Skin of body (tissue), 2 donors: Measurements from ENCODE around the gene SULT1E1. TPM values are rescaled to one million over a fixed set of nuclear protein-coding genes. Genes with fewer than 3 reads are reported as not detected.

Source experiments
- DNase-seq: peaks from one replicate; lab custom pipeline; 2025; lab: John Stamatoyannopoulos, UW
- total RNA-seq: library from RNA; depleted of rRNA; stranded (reverse); fragments of >200 nt; gene quantifications from one replicate; pipeline ENCODE4 v1.2.3, GENCODE V29; 2014

Gene SULT1E1
- total RNA-seq, 1 donor from 2014 or later = 53.0 TPM

GRCh38 chr4:69799337-69799736 is 60.6 kb downstream of the SULT1E1 start:
- no peak for DNase-seq

DNA sequence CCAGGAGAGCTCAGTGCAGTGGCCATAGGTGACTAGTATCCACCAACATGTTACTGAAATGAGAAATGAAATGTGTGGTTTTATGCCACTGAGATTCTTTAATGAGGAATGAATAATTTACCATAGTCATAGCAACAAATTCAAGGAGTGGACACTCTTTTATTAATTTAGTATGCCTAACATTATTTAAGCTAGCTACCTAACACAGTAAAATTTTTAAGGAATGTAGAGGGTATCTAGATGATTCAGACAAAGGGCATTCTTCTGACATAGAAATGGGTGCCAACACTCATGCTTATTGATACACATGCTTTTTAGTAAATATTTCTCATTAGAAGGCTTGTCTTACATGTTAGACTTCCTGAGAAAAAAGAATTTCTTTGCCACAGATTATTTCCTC is 66.2 kb downstream of the SULT1E1 start:
- DNase-seq = no peak

Other genes starting within 250 kb of the SULT1E1 start
- 0.69 TPM for gene UGT2A2, start 220.5 kb downstream of the SULT1E1 start, total RNA-seq
- 2.6 TPM for gene UGT2A1, start 206.9 kb downstream of the SULT1E1 start, total RNA-seq
- 1.8 TPM for gene SULT1B1, start 99.5 kb downstream of the SULT1E1 start, total RNA-seq
- not detected for gene CSN1S1, start 70.9 kb upstream of the SULT1E1 start, total RNA-seq
- gene CSN2, start 105.6 kb upstream of the SULT1E1 start, total RNA-seq = not detected
- gene STATH, start 135.8 kb upstream of the SULT1E1 start, total RNA-seq = not detected
- not detected for gene HTN3, start 168.3 kb upstream of the SULT1E1 start, total RNA-seq
- not detected for gene HTN1, start 190.3 kb upstream of the SULT1E1 start, total RNA-seq